Measurements from ENCODE around the gene COBL. TPM values are rescaled to one million over a fixed set of nuclear protein-coding genes. Genes with fewer than 3 reads are reported as not detected.

Gene COBL
- total RNA-seq, 1 experiment from 2014 or later = not detected

GRCh38 chr7:51270965-51271364, 45.6 kb downstream of the COBL start:
- Histone ChIP-seq H3K27me3 (ENCODE audit: low read length) (no peaks in the 10 kb centered on the region), H3K9ac (ENCODE audit: low read length) (no peak overlapping the region), H3K79me2 (ENCODE audit: low read length) (no peaks in the 10 kb centered on the region), H3K36me3 (ENCODE audit: insufficient read depth, low read length) (no peaks in the 10 kb centered on the region), H3K9me2 (replicated peaks; ENCODE audit: insufficient read depth, low read length) (no peaks in the 10 kb centered on the region), H3K4me2 (ENCODE audit: low read depth, low read length, poor library complexity, severe bottlenecking) (no peak overlapping the region), H4K20me1 (ENCODE audit: insufficient read depth, low read depth, low read length) (no peaks in the 10 kb centered on the region), H3K27ac (ENCODE audit: low read length) (no peak overlapping the region), H3K4me1 (ENCODE audit: low read length) (no peaks in the 10 kb centered on the region), H3K9me3 (ENCODE audit: low read length) (no peaks in the 10 kb centered on the region), H3K4me3 (ENCODE audit: low read length) (no peak overlapping the region), H2AFZ (ENCODE audit: low read length) (no peak overlapping the region)
- DNase-seq = no peak

- no peaks in the 10 kb centered on the region for H3K9me3 ChIP-seq (ENCODE audit: low read length)
- H3K9ac ChIP-seq (ENCODE audit: low read length) = no peak overlapping the region
- no peak overlapping the region for H2AFZ ChIP-seq (ENCODE audit: low read length)
- no peak overlapping the region for H3K4me3 ChIP-seq (ENCODE audit: low read length)
- H3K27me3 ChIP-seq (ENCODE audit: low read length) = no peaks in the 10 kb centered on the region
- H4K20me1 ChIP-seq (ENCODE audit: insufficient read depth, low read depth, low read length) = no peaks in the 10 kb centered on the region
- H3K79me2 ChIP-seq (ENCODE audit: low read length) = no peaks in the 10 kb centered on the region
- H3K27ac ChIP-seq (ENCODE audit: low read length) = no peak overlapping the region
- H3K9me2 ChIP-seq (replicated peaks; ENCODE audit: insufficient read depth, low read length) = no peaks in the 10 kb centered on the region
- no peak for DNase-seq
- H3K4me1 ChIP-seq (ENCODE audit: low read length) = no peaks in the 10 kb centered on the region
- no peak overlapping the region for H3K4me2 ChIP-seq (ENCODE audit: low read depth, low read length, poor library complexity, severe bottlenecking)
- H3K36me3 ChIP-seq (ENCODE audit: insufficient read depth, low read length) = no peaks in the 10 kb centered on the region
Measured at GRCh38 chr7:51269911-51270310, 46.7 kb downstream of the COBL start.

- Histone ChIP-seq H3K4me2 (ENCODE audit: low read depth, low read length, poor library complexity, severe bottlenecking) (no peak overlapping the region), H3K4me1 (ENCODE audit: low read length) (no peaks in the 10 kb centered on the region), H3K79me2 (ENCODE audit: low read length) (no peaks in the 10 kb centered on the region)
Measured at GRCh38 chr7:51269321-51269720, 47.3 kb downstream of the COBL start.

GRCh38 chr7:51268859-51269258, 47.8 kb downstream of the COBL start:
- Histone ChIP-seq H3K4me3 (ENCODE audit: low read length) (no peak overlapping the region), H2AFZ (ENCODE audit: low read length) (no peak overlapping the region), H3K36me3 (ENCODE audit: insufficient read depth, low read length) (no peaks in the 10 kb centered on the region), H3K9me2 (replicated peaks; ENCODE audit: insufficient read depth, low read length) (no peaks in the 10 kb centered on the region), H3K9ac (ENCODE audit: low read length) (no peak overlapping the region), H3K27ac (ENCODE audit: low read length) (no peak overlapping the region), H4K20me1 (ENCODE audit: insufficient read depth, low read depth, low read length) (no peaks in the 10 kb centered on the region), H3K9me3 (ENCODE audit: low read length) (no peaks in the 10 kb centered on the region), H3K79me2 (ENCODE audit: low read length) (no peaks in the 10 kb centered on the region), H3K4me2 (ENCODE audit: low read depth, low read length, poor library complexity, severe bottlenecking) (no peak overlapping the region), H3K27me3 (ENCODE audit: low read length) (no peaks in the 10 kb centered on the region), H3K4me1 (ENCODE audit: low read length) (no peaks in the 10 kb centered on the region)
- DNase-seq = no peak

More at GRCh38 chr7:51269321-51269720, 47.3 kb downstream of the COBL start:
- no peaks in the 10 kb centered on the region for H3K36me3 ChIP-seq (ENCODE audit: insufficient read depth, low read length)
- no peak overlapping the region for H3K4me3 ChIP-seq (ENCODE audit: low read length)
- no peaks in the 10 kb centered on the region for H3K9me2 ChIP-seq (replicated peaks; ENCODE audit: insufficient read depth, low read length)
- no peak overlapping the region for H3K27ac ChIP-seq (ENCODE audit: low read length)
- DNase-seq = no peak
- no peaks in the 10 kb centered on the region for H3K27me3 ChIP-seq (ENCODE audit: low read length)
- no peaks in the 10 kb centered on the region for H4K20me1 ChIP-seq (ENCODE audit: insufficient read depth, low read depth, low read length)
- no peak overlapping the region for H2AFZ ChIP-seq (ENCODE audit: low read length)
- H3K9ac ChIP-seq (ENCODE audit: low read length) = no peak overlapping the region
- no peaks in the 10 kb centered on the region for H3K9me3 ChIP-seq (ENCODE audit: low read length)

- Histone ChIP-seq H2AFZ (ENCODE audit: low read length) (no peak overlapping the region), H3K4me1 (ENCODE audit: low read length) (no peaks in the 10 kb centered on the region), H3K27ac (ENCODE audit: low read length) (no peak overlapping the region), H3K4me2 (ENCODE audit: low read depth, low read length, poor library complexity, severe bottlenecking) (no peak overlapping the region), H3K79me2 (ENCODE audit: low read length) (no peaks in the 10 kb centered on the region), H3K9me2 (replicated peaks; ENCODE audit: insufficient read depth, low read length) (no peaks in the 10 kb centered on the region), H3K4me3 (ENCODE audit: low read length) (no peak overlapping the region), H4K20me1 (ENCODE audit: insufficient read depth, low read depth, low read length) (no peaks in the 10 kb centered on the region), H3K36me3 (ENCODE audit: insufficient read depth, low read length) (no peaks in the 10 kb centered on the region), H3K9ac (ENCODE audit: low read length) (no peak overlapping the region), H3K9me3 (ENCODE audit: low read length) (no peaks in the 10 kb centered on the region), H3K27me3 (ENCODE audit: low read length) (no peaks in the 10 kb centered on the region)
- no peak for DNase-seq
Measured at GRCh38 chr7:51267169-51267568, 49.4 kb downstream of the COBL start.

GRCh38 chr7:51265066-51265907, 51.3 kb downstream of the COBL start:
- Histone ChIP-seq H3K27me3 (ENCODE audit: low read length) (no peaks in the 10 kb centered on the region), H3K4me3 (ENCODE audit: low read length) (no peak overlapping the region), H3K9me3 (ENCODE audit: low read length) (no peaks in the 10 kb centered on the region), H3K36me3 (ENCODE audit: insufficient read depth, low read length) (no peaks in the 10 kb centered on the region), H4K20me1 (ENCODE audit: insufficient read depth, low read depth, low read length) (no peaks in the 10 kb centered on the region), H3K4me2 (ENCODE audit: low read depth, low read length, poor library complexity, severe bottlenecking) (no peak overlapping the region), H3K9me2 (replicated peaks; ENCODE audit: insufficient read depth, low read length) (no peaks in the 10 kb centered on the region), H3K4me1 (ENCODE audit: low read length) (no peaks in the 10 kb centered on the region), H3K27ac (ENCODE audit: low read length) (no peak overlapping the region), H3K79me2 (ENCODE audit: low read length) (no peaks in the 10 kb centered on the region), H2AFZ (ENCODE audit: low read length) (no peak overlapping the region), H3K9ac (ENCODE audit: low read length) (no peak overlapping the region)
- no peak for DNase-seq

GRCh38 chr7:51263631-51264484, 52.8 kb downstream of the COBL start:
- Histone ChIP-seq H3K4me3 (ENCODE audit: low read length) (no peak overlapping the region), H3K4me1 (ENCODE audit: low read length) (no peaks in the 10 kb centered on the region), H3K9me3 (ENCODE audit: low read length) (no peaks in the 10 kb centered on the region), H4K20me1 (ENCODE audit: insufficient read depth, low read depth, low read length) (no peaks in the 10 kb centered on the region), H3K79me2 (ENCODE audit: low read length) (no peaks in the 10 kb centered on the region), H3K27me3 (ENCODE audit: low read length) (no peaks in the 10 kb centered on the region), H3K9ac (ENCODE audit: low read length) (no peak overlapping the region), H2AFZ (ENCODE audit: low read length) (no peak overlapping the region), H3K36me3 (ENCODE audit: insufficient read depth, low read length) (no peaks in the 10 kb centered on the region), H3K27ac (ENCODE audit: low read length) (no peak overlapping the region), H3K4me2 (ENCODE audit: low read depth, low read length, poor library complexity, severe bottlenecking) (no peak overlapping the region), H3K9me2 (replicated peaks; ENCODE audit: insufficient read depth, low read length) (no peaks in the 10 kb centered on the region)
- DNase-seq = no peak

- Histone ChIP-seq H3K9me3 (ENCODE audit: low read length) (no peaks in the 10 kb centered on the region), H2AFZ (ENCODE audit: low read length) (no peak overlapping the region), H3K9me2 (replicated peaks; ENCODE audit: insufficient read depth, low read length) (no peaks in the 10 kb centered on the region), H3K9ac (ENCODE audit: low read length) (no peak overlapping the region), H3K79me2 (ENCODE audit: low read length) (no peaks in the 10 kb centered on the region), H3K4me1 (ENCODE audit: low read length) (no peaks in the 10 kb centered on the region), H4K20me1 (ENCODE audit: insufficient read depth, low read depth, low read length) (no peaks in the 10 kb centered on the region), H3K27me3 (ENCODE audit: low read length) (no peaks in the 10 kb centered on the region), H3K27ac (ENCODE audit: low read length) (no peak overlapping the region), H3K4me2 (ENCODE audit: low read depth, low read length, poor library complexity, severe bottlenecking) (no peak overlapping the region), H3K36me3 (ENCODE audit: insufficient read depth, low read length) (no peaks in the 10 kb centered on the region), H3K4me3 (ENCODE audit: low read length) (no peak overlapping the region)
- no peak for DNase-seq
Measured at GRCh38 chr7:51262796-51263531, 53.6 kb downstream of the COBL start.

Data from Karpas-422 (cell line).